ENCODE measurements around the gene SOCS2.
A peak's percentile ranks its signal among the peaks of the same experiment; 100 is the strongest.

SOCS2 gene

GRCh38 chr12:93568091-93568490, 4.4 kb upstream of the SOCS2 start:
- DNase-seq: no peak

- DNase-seq: no peak
These were observed 3.2 kb upstream of the SOCS2 start for GRCh38 chr12:93569301-93569655.

- peak; percentile 66 for DNase-seq
These were observed 2.6 kb upstream of the SOCS2 start for GRCh38 chr12:93569656-93570551.

- peak; percentile 81 for DNase-seq
These were observed 1.7 kb upstream of the SOCS2 start for GRCh38 chr12:93570552-93571364.

GRCh38 chr12:93571365-93571924, 1.0 kb upstream of the SOCS2 start:
- DNase-seq: peak; percentile 73

- no peak for DNase-seq
These were observed 457 bp downstream of the SOCS2 start for GRCh38 chr12:93572712-93573551.

- DNase-seq: no peak
These were observed 1.2 kb downstream of the SOCS2 start for GRCh38 chr12:93573552-93574223.

- no peak for DNase-seq
These were observed 4.7 kb downstream of the SOCS2 start for GRCh38 chr12:93577222-93577621.

GRCh38 chr12:93578221-93578620, 5.7 kb downstream of the SOCS2 start:
- no peak for DNase-seq

- no peak for DNase-seq
These were observed 8.2 kb downstream of the SOCS2 start for GRCh38 chr12:93580682-93581081.

- DNase-seq: no peak
These were observed 8.9 kb downstream of the SOCS2 start for GRCh38 chr12:93581370-93581769.

- DNase-seq: no peak
These were observed 9.9 kb downstream of the SOCS2 start for GRCh38 chr12:93582351-93582750.

- DNase-seq: no peak
These were observed 11.3 kb downstream of the SOCS2 start for GRCh38 chr12:93583627-93584392.

- DNase-seq: no peak
These were observed 12.8 kb downstream of the SOCS2 start for GRCh38 chr12:93585247-93585646.

GRCh38 chr12:93587611-93588010, 15.1 kb downstream of the SOCS2 start:
- DNase-seq: no peak

- DNase-seq: no peak
These were observed 16.6 kb downstream of the SOCS2 start for GRCh38 chr12:93589081-93589480.

GRCh38 chr12:93591137-93591868, 18.8 kb downstream of the SOCS2 start:
- peak; percentile 46 for DNase-seq

- no peak for DNase-seq
These were observed 20.3 kb downstream of the SOCS2 start for GRCh38 chr12:93592641-93593406.

- no peak for DNase-seq
These were observed 21.4 kb downstream of the SOCS2 start for GRCh38 chr12:93593843-93594242.

- DNase-seq: no peak
These were observed 22.4 kb downstream of the SOCS2 start for GRCh38 chr12:93594766-93595311.

All from DMS79 (cell line).